Astrocyte (in vitro differentiated cells and primary cell): ENCODE results near the gene CFD.

Source experiments
- EZH2 ChIP-seq: IDR thresholded peaks from 2 replicates; pipeline ENCODE4 v1.6.1; 2012; ENCODE audit warnings: mild to moderate bottlenecking, low read length, inconsistent platforms; ENCODE audit not compliant: insufficient read depth
- TF ChIP-seq, protein P1 (sequence below): IDR thresholded peaks from 2 replicates; pipeline ENCODE4 v1.5.1; 2011; ENCODE audit warnings: low read depth, mild to moderate bottlenecking, inconsistent platforms, low read length, moderate library complexity; ENCODE audit not compliant: insufficient read depth

DNA sequence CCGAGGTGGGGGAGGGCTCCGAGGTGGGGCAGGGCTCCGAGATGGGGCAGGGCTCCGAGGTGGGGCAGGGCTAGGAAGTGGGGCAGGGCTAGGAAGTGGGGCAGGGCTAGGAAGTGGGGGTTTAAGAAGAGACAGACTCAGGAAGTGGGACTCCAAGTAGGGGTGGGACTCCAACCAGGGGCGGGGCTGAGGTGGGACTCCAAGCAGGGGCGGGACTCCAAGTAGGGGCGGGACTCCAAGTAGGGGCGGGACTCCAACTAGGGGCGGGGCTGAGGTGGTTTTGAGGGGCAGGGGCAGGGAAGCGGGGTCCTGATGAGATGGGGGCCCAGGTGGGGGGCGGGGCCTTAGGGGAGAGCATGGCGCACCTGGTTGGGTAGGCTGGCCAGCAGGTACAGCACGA, 13.6 kb downstream of the CFD start:
- TF ChIP-seq, protein P1, sequence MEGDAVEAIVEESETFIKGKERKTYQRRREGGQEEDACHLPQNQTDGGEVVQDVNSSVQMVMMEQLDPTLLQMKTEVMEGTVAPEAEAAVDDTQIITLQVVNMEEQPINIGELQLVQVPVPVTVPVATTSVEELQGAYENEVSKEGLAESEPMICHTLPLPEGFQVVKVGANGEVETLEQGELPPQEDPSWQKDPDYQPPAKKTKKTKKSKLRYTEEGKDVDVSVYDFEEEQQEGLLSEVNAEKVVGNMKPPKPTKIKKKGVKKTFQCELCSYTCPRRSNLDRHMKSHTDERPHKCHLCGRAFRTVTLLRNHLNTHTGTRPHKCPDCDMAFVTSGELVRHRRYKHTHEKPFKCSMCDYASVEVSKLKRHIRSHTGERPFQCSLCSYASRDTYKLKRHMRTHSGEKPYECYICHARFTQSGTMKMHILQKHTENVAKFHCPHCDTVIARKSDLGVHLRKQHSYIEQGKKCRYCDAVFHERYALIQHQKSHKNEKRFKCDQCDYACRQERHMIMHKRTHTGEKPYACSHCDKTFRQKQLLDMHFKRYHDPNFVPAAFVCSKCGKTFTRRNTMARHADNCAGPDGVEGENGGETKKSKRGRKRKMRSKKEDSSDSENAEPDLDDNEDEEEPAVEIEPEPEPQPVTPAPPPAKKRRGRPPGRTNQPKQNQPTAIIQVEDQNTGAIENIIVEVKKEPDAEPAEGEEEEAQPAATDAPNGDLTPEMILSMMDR, result no peak
- no peak for TF ChIP-seq EZH2
